Measurements from ENCODE around the gene LIPC. TPM values are rescaled to one million over a fixed set of nuclear protein-coding genes. Genes with fewer than 3 reads are reported as not detected.

LIPC gene
- total RNA-seq, 1 donor from 2014 or later, result not detected

DNA sequence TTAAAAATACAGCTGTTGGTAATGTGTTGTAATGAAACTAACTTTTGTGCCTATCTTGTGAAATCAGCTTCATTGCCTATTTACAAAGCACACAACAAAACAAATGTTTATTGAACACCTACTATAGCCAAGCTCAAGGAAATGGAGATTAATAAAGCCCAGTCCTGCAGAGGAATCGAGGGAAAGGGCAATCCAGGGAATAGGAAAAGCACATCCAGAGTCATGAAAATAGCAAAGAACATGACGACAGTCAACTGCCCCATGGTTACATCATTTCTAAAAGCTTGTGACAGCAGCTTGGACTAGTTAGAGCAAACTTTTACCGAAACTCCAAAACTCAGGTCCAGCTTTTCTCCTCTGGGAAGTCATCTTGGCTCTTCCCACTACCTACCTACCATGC, 157.3 kb downstream of the LIPC start:
- H3K4me3 Mint-ChIP-seq, result no peak overlapping the region
- peaks cover 10% of the 10 kb centered on the region for H3K36me3 Mint-ChIP-seq
- no peak overlapping the region for H3K27ac Mint-ChIP-seq
- peaks cover 6% of the 10 kb centered on the region for H3K9me3 Mint-ChIP-seq
- no peaks in the 10 kb centered on the region for H3K27me3 Mint-ChIP-seq (ENCODE audit: low read depth)
- TF ChIP-seq, protein P1, sequence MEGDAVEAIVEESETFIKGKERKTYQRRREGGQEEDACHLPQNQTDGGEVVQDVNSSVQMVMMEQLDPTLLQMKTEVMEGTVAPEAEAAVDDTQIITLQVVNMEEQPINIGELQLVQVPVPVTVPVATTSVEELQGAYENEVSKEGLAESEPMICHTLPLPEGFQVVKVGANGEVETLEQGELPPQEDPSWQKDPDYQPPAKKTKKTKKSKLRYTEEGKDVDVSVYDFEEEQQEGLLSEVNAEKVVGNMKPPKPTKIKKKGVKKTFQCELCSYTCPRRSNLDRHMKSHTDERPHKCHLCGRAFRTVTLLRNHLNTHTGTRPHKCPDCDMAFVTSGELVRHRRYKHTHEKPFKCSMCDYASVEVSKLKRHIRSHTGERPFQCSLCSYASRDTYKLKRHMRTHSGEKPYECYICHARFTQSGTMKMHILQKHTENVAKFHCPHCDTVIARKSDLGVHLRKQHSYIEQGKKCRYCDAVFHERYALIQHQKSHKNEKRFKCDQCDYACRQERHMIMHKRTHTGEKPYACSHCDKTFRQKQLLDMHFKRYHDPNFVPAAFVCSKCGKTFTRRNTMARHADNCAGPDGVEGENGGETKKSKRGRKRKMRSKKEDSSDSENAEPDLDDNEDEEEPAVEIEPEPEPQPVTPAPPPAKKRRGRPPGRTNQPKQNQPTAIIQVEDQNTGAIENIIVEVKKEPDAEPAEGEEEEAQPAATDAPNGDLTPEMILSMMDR (IDR thresholded peaks at IDR 0.05; ENCODE audit: unreplicated experiment), result no peak
- no peak for DNase-seq (ENCODE audit: low spot score in 2 of 2, unreplicated experiment in 2 of 2)
- H3K4me1 Mint-ChIP-seq, result peaks cover 17% of the 10 kb centered on the region

DNA sequence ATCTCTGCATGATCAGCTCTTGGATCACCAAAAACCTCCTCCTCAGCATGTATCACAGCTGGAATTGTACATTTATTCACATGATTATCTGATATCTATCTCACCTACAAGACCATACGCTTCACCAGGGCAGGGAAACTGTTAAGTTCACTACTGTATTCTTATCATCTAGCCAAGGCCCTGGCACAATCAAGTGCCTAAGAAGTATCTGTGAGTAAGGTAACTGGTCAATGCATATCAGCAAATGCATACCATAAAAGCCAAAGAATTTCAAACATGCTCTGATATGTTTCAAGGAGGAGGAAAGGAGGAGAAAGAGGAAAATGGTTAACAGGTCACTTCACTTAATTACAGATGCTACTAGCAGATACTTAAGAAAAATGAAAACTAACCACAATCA, 158.4 kb downstream of the LIPC start:
- Mint-ChIP-seq H3K9me3 (no peaks in the 10 kb centered on the region), H3K36me3 (peaks cover 12% of the 10 kb centered on the region), H3K27ac (peak overlapping the region; percentile 57), H3K4me3 (no peak overlapping the region), H3K27me3 (ENCODE audit: low read depth) (no peaks in the 10 kb centered on the region), H3K4me1 (peaks cover 17% of the 10 kb centered on the region)
- no peak for DNase-seq (ENCODE audit: low spot score in 2 of 2, unreplicated experiment in 2 of 2)
- TF ChIP-seq, protein P1 (IDR thresholded peaks at IDR 0.05; ENCODE audit: unreplicated experiment), result no peak

DNA sequence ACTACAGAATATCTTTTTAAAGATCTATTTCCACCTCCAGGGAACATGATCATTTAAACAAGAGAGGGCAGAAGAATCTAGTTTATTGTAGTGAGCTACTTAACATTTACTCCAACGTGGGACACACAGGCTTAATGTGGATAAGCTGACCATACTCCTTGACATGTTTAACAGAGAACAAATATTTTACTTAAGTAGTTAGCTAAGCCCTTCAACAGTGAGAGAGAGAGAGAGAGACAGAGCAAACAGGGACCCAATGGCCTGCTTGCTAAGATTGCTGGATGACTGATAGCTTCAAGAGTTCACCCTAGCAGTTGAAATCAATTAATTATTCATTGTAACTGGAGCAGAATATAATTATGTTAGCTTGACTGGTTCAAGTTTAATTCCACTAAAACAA, 159.1 kb downstream of the LIPC start:
- H3K36me3 Mint-ChIP-seq, result peaks cover 12% of the 10 kb centered on the region
- peak overlapping the region; percentile 90 for H3K27ac Mint-ChIP-seq
- no peak for DNase-seq (ENCODE audit: low spot score in 2 of 2, unreplicated experiment in 2 of 2)
- H3K4me3 Mint-ChIP-seq, result no peak overlapping the region
- TF ChIP-seq, protein P1 (IDR thresholded peaks at IDR 0.05; ENCODE audit: unreplicated experiment), result no peak
- peaks cover 14% of the 10 kb centered on the region for H3K4me1 Mint-ChIP-seq
- H3K27me3 Mint-ChIP-seq (ENCODE audit: low read depth), result no peaks in the 10 kb centered on the region
- H3K9me3 Mint-ChIP-seq, result no peaks in the 10 kb centered on the region

DNA sequence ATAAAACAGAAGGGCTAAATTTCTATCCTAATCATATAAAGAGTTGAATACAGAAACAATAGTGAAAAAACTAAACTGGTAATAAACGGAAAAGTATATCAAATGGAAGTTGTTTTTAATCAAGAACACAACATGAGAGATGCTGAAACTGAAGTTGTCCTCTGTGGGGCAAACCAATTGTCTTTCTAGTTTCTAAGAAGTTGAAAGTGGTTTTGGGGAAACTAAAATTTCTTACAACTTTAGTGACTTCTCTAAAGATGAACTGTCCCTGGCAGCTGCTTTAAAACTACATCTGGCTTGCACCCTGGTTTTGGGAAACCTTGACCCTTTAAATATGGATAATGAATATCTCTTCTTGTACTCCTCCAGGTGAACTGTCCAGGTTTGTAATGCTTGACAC, 162.1 kb downstream of the LIPC start:
- TF ChIP-seq, protein P1 (IDR thresholded peaks at IDR 0.05; ENCODE audit: unreplicated experiment), result no peak
- Mint-ChIP-seq H3K4me3 (no peak overlapping the region), H3K9me3 (peaks cover 2% of the 10 kb centered on the region), H3K4me1 (peaks cover 14% of the 10 kb centered on the region), H3K36me3 (peaks cover 25% of the 10 kb centered on the region), H3K27me3 (ENCODE audit: low read depth) (no peaks in the 10 kb centered on the region), H3K27ac (no peak overlapping the region)
- no peak for DNase-seq (ENCODE audit: low spot score in 2 of 2, unreplicated experiment in 2 of 2)

DNA sequence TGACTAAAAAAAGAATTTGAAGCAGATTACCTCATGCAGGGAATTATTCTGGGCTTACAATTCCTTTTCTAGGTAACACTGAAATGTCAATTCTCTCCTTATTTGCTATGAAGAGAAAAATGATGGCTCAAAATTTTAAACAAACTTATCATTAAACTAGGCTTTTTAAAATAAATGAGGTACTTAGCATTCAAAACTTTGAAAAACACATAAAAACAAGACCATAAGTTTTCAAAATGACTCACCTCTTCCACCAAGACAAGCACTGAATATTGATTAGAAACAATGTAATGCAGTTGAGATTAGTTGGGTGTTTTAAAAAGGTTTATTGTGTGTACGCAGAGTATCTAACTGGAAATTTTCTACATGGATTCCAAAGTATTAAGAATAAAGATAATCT, 163.1 kb downstream of the LIPC start:
- Mint-ChIP-seq H3K27me3 (ENCODE audit: low read depth) (no peaks in the 10 kb centered on the region), H3K36me3 (peaks cover 30% of the 10 kb centered on the region), H3K4me1 (peaks cover 11% of the 10 kb centered on the region), H3K27ac (no peak overlapping the region), H3K9me3 (peaks cover 8% of the 10 kb centered on the region), H3K4me3 (no peak overlapping the region)
- TF ChIP-seq, protein P1 (IDR thresholded peaks at IDR 0.05; ENCODE audit: unreplicated experiment), result no peak
- DNase-seq (ENCODE audit: low spot score in 2 of 2, unreplicated experiment in 2 of 2), result no peak

Measured in mesothelial cell of epicardium (in vitro differentiated cells).